ENCODE results near the gene DMD. TPM values are rescaled to one million over a fixed set of nuclear protein-coding genes. Genes with fewer than 3 reads are reported as not detected.
"Not testable (repeated sequence)": the region's sequence is repeated elsewhere in the genome, so short reads cannot be mapped to it uniquely, and the experiment has no call there.

Gene DMD
- total and polyA plus RNA-seq, 4 donors = 3.9 to 73.8 (median 11.2) TPM

- no peak for ATAC-seq (ENCODE audit: insufficient read depth, low FRiP score)
- TF ChIP-seq CTCF (IDR thresholded peaks at IDR 0.05; ENCODE audit: control extremely low read depth, extremely low read depth) = no peak
Measured at GRCh38 chrX:32269866-32270265, 941.5 kb downstream of the DMD start.

GRCh38 chrX:32268207-32268606, 943.1 kb downstream of the DMD start:
- H3K4me1 ChIP-seq (ENCODE audit: control insufficient read depth in 5 of 5, insufficient read depth in 5 of 5, low read length in 5 of 5) = peaks cover 0 to 4% (median 0%) of the 10 kb centered on the region in 5 donors
- no peaks in the 10 kb centered on the region for H3K27me3 ChIP-seq (ENCODE audit: control insufficient read depth in 3 of 3, insufficient read depth in 3 of 3, low read length in 2 of 3)
- ATAC-seq (ENCODE audit: insufficient read depth, low FRiP score) = no peak
- H3K9me3 ChIP-seq (ENCODE audit: control insufficient read depth in 4 of 4, insufficient read depth in 3 of 4, low read length in 3 of 4) = peaks cover 0 to 11% (median 3%) of the 10 kb centered on the region in 4 donors
- H3K4me3 ChIP-seq = no peak overlapping the region
- no peaks in the 10 kb centered on the region for H3K36me3 ChIP-seq (ENCODE audit: control insufficient read depth in 4 of 4, insufficient read depth in 4 of 4, low read length in 4 of 4)
- H3K27ac ChIP-seq (ENCODE audit: low read depth in 1 of 2, low read length in 1 of 2) = no peak overlapping the region
- no peak for DNase-seq
- H3K9ac ChIP-seq (ENCODE audit: insufficient read depth in 1 of 2, low read length in 2 of 2) = no peak overlapping the region
- 63 to 88% methylated on average over 3 of the region's 3 CpGs for WGBS, 2 donors
- no peak for TF ChIP-seq CTCF (IDR thresholded peaks at IDR 0.05; ENCODE audit: control extremely low read depth, extremely low read depth)

More at GRCh38 chrX:32269866-32270265, 941.5 kb downstream of the DMD start:
- peaks cover 0 to 4% (median 2%) of the 10 kb centered on the region in 5 donors for H3K4me1 ChIP-seq (ENCODE audit: control insufficient read depth in 5 of 5, insufficient read depth in 5 of 5, low read length in 5 of 5)
- no peak overlapping the region for H3K4me3 ChIP-seq
- H3K9ac ChIP-seq (ENCODE audit: insufficient read depth in 1 of 2, low read length in 2 of 2) = no peak overlapping the region
- no peaks in the 10 kb centered on the region for H3K27me3 ChIP-seq (ENCODE audit: control insufficient read depth in 3 of 3, insufficient read depth in 3 of 3, low read length in 2 of 3)
- H3K9me3 ChIP-seq (ENCODE audit: control insufficient read depth in 4 of 4, insufficient read depth in 3 of 4, low read length in 3 of 4) = peaks cover 0 to 11% (median 2%) of the 10 kb centered on the region in 4 donors
- DNase-seq = peak; percentile 19 to 95 (median 92)
- H3K27ac ChIP-seq (ENCODE audit: low read depth in 1 of 2, low read length in 1 of 2) = no peak overlapping the region
- H3K36me3 ChIP-seq (ENCODE audit: control insufficient read depth in 4 of 4, insufficient read depth in 4 of 4, low read length in 4 of 4) = no peaks in the 10 kb centered on the region

GRCh38 chrX:32267796-32268195, 943.6 kb downstream of the DMD start:
- TF ChIP-seq CTCF (IDR thresholded peaks at IDR 0.05; ENCODE audit: control extremely low read depth, extremely low read depth) = no peak
- Histone ChIP-seq H3K27me3 (ENCODE audit: control insufficient read depth in 3 of 3, insufficient read depth in 3 of 3, low read length in 2 of 3) (no peaks in the 10 kb centered on the region), H3K27ac (ENCODE audit: low read depth in 1 of 2, low read length in 1 of 2) (no peak overlapping the region), H3K36me3 (ENCODE audit: control insufficient read depth in 4 of 4, insufficient read depth in 4 of 4, low read length in 4 of 4) (no peaks in the 10 kb centered on the region), H3K9ac (ENCODE audit: insufficient read depth in 1 of 2, low read length in 2 of 2) (no peak overlapping the region), H3K4me1 (ENCODE audit: control insufficient read depth in 5 of 5, insufficient read depth in 5 of 5, low read length in 5 of 5) (peaks cover 0 to 4% (median 0%) of the 10 kb centered on the region in 5 donors), H3K9me3 (ENCODE audit: control insufficient read depth in 4 of 4, insufficient read depth in 3 of 4, low read length in 3 of 4) (peaks cover 0 to 11% (median 3%) of the 10 kb centered on the region in 4 donors), H3K4me3 (no peak overlapping the region)
- 67 to 94% methylated on average over 2 of the region's 2 CpGs for WGBS, 2 donors
- no peak for DNase-seq
- no peak for ATAC-seq (ENCODE audit: insufficient read depth, low FRiP score)

- H3K9me3 ChIP-seq (ENCODE audit: control insufficient read depth in 4 of 4, insufficient read depth in 3 of 4, low read length in 3 of 4); H3K36me3 ChIP-seq (ENCODE audit: control insufficient read depth in 4 of 4, insufficient read depth in 4 of 4, low read length in 4 of 4); H3K4me3 ChIP-seq; H3K27me3 ChIP-seq (ENCODE audit: control insufficient read depth in 3 of 3, insufficient read depth in 3 of 3, low read length in 2 of 3); H3K9ac ChIP-seq (ENCODE audit: insufficient read depth in 1 of 2, low read length in 2 of 2); H3K27ac ChIP-seq (ENCODE audit: low read depth in 1 of 2, low read length in 1 of 2); ATAC-seq (ENCODE audit: insufficient read depth, low FRiP score); H3K4me1 ChIP-seq (ENCODE audit: control insufficient read depth in 5 of 5, insufficient read depth in 5 of 5, low read length in 5 of 5); DNase-seq: not testable (repeated sequence)
- 10 to 38% methylated on average over 3 to 4 of the region's 4 CpGs for WGBS, 2 donors
Measured at GRCh38 chrX:32246675-32247074, 964.7 kb downstream of the DMD start.

Measured in lung (tissue), 12 donors.